HCT116 (cell line): Measurements from ENCODE around the gene P2RX7. TPM values are rescaled to one million over a fixed set of nuclear protein-coding genes. Genes with fewer than 3 reads are reported as not detected.
"Not testable (repeated sequence)": the region's sequence is repeated elsewhere in the genome, so short reads cannot be mapped to it uniquely, and the experiment has no call there.

Experiments
- ATAC-seq: fragments of 200-7000 bp; cut with Tn5 transposase; 2 replicates; pipeline ENCODE4 v1.9.1; 2020; ENCODE audit warnings: mild to moderate bottlenecking, moderate library complexity
- BruUV-seq: library from RNA; stranded (reverse); fragments of 400-500 nt; replicated peaks from 2 replicates; lab custom pipeline; 2021; lab: Mats Ljungman, UMichigan
- CTCF ChIA-PET: fragments of 300-600 bp; sonication (Branson Sonifier 250); formaldehyde crosslinking; loops from one replicate; lab custom pipeline; 2021; ENCODE audit warnings: antibody characterized with exemption; lab: Charles Lee
- POLR2A ChIA-PET: fragments of 300-600, 350-600 bp; sonication (Branson Sonifier 250); formaldehyde crosslinking; loops from one replicate; lab custom pipeline; 2021; ENCODE audit warnings: antibody characterized with exemption; lab: Charles Lee
- RAD21 ChIA-PET, 2 experiments: fragments of 300-600 bp; sonication (Branson Sonifier 250); formaldehyde crosslinking; loops; one replicate each; lab custom pipeline; 2023; ENCODE audit warnings: low total read pairs in 2 of 2; ENCODE audit not compliant: uncharacterized antibody in 2 of 2, unreplicated experiment in 2 of 2, low non-redundant PET in 1 of 2; lab: Charles Lee
- DNase-seq: peaks from one replicate; pipeline ENCODE4 v3.0.0-alpha.2; 2010; ENCODE audit warnings: low read depth, low spot score
- H2AFZ ChIP-seq: fragments of 200-600 bp; shearing (Covaris generic), sonication (generic); 2 replicates; pipeline ENCODE4 v1.6.1; 2017; ENCODE audit warnings: low read depth, mixed run types, mixed read lengths, antibody characterized with exemption, low read length; ENCODE audit not compliant: poor library complexity, severe bottlenecking
- H3K27ac ChIP-seq: 2 replicates; pipeline ENCODE4 v1.5.1; 2012; ENCODE audit warnings: low read depth, low read length
- H3K27me3 ChIP-seq: fragments of 200-600 bp; sonication (generic); 2 replicates; pipeline ENCODE4 v1.6.1; 2016; ENCODE audit warnings: mixed run types, low read length, mixed read lengths; ENCODE audit not compliant: insufficient read depth
- H3K36me3 ChIP-seq, 2 experiments: fragments of 200-500 bp in 1 of 2; fragments of 200-600 bp in 1 of 2; sonication (Bioruptor generic) in 1 of 2; sonication (generic) in 1 of 2; 2 replicates each; pipeline versions ENCODE4 v1.5.1 to v1.6.1; 2014 to 2016; ENCODE audit warnings: low read length in 2 of 2, inconsistent platforms in 1 of 2, mixed read lengths in 1 of 2, mixed run types in 1 of 2; ENCODE audit not compliant: insufficient read depth in 2 of 2, control insufficient read depth in 1 of 2
- H3K4me1 ChIP-seq, 2 experiments: fragments of 200-600 bp in 1 of 2; sonication (generic) in 1 of 2; 2 replicates each; pipeline versions ENCODE4 v1.5.1 to v1.6.1; 2012 to 2017; ENCODE audit warnings: low read length in 2 of 2, inconsistent platforms in 1 of 2, mild to moderate bottlenecking in 1 of 2, mixed read lengths in 1 of 2, mixed run types in 1 of 2, moderate library complexity in 1 of 2; ENCODE audit not compliant: insufficient read depth in 2 of 2, control insufficient read depth in 1 of 2
- H3K4me2 ChIP-seq: fragments of 200-600 bp; sonication (generic); 2 replicates; pipeline ENCODE4 v1.6.1; 2017; ENCODE audit warnings: mixed run types, low read length, mixed read lengths
- H3K4me3 ChIP-seq, 2 experiments: fragments of 200-600 bp in 1 of 2; sonication (generic) in 1 of 2; replicated peaks in 1 of 2; 2 replicates each; pipeline ENCODE4 v1.5.1; 2011 to 2016; ENCODE audit warnings: low read length in 2 of 2, control low read depth in 1 of 2, low read depth in 1 of 2, mild to moderate bottlenecking in 1 of 2, mixed read lengths in 1 of 2, mixed run types in 1 of 2
- H3K79me2 ChIP-seq: fragments of 200-600 bp; sonication (generic); 2 replicates; pipeline ENCODE4 v1.6.1; 2017; ENCODE audit warnings: mild to moderate bottlenecking, mixed run types, low read length, moderate library complexity, mixed read lengths; ENCODE audit not compliant: insufficient read depth
- H3K9ac ChIP-seq: fragments of 200-600 bp; sonication (generic); 2 replicates; pipeline ENCODE4 v1.6.1; 2016; ENCODE audit warnings: low read length, mixed read lengths
- H3K9me2 ChIP-seq: fragments of 200-600 bp; sonication (generic), shearing (Covaris generic); 2 replicates; pipeline ENCODE4 v1.6.1; 2017; ENCODE audit warnings: mixed run types, mild to moderate bottlenecking, moderate library complexity; ENCODE audit not compliant: insufficient read depth
- H3K9me3 ChIP-seq, 2 experiments: fragments of 200-500 bp in 1 of 2; fragments of 200-600 bp in 1 of 2; sonication (Bioruptor generic) in 1 of 2; sonication (generic) in 1 of 2; 2 replicates each; pipeline ENCODE4 v1.6.1; 2014 to 2017; ENCODE audit warnings: low read length in 2 of 2, mixed read lengths in 2 of 2, inconsistent platforms in 1 of 2, low read depth in 1 of 2, mild to moderate bottlenecking in 1 of 2, mixed run types in 1 of 2, moderate library complexity in 1 of 2; ENCODE audit not compliant: control insufficient read depth in 1 of 2, insufficient read depth in 1 of 2
- H4K20me1 ChIP-seq: fragments of 200-600 bp; sonication (generic), shearing (Covaris generic); 2 replicates; pipeline ENCODE4 v1.6.1; 2017; ENCODE audit warnings: mixed run types, mild to moderate bottlenecking, moderate library complexity; ENCODE audit not compliant: insufficient read depth
- ELF1 ChIP-seq: IDR thresholded peaks from 2 replicates; pipeline ENCODE4 v1.6.1; 2012; ENCODE audit warnings: low read depth, borderline replicate concordance
- EZH2 ChIP-seq: fragments of 200-600 bp; sonication (generic); IDR thresholded peaks from 2 replicates; pipeline ENCODE4 v1.6.1; 2017; ENCODE audit warnings: antibody characterized with exemption, mixed run types
- SRF ChIP-seq: IDR thresholded peaks from 2 replicates; pipeline ENCODE4 v1.6.1; 2012; ENCODE audit warnings: low read depth
- TCF7L2 ChIP-seq: IDR thresholded peaks from 2 replicates; pipeline ENCODE4 v1.7.0; 2011; ENCODE audit warnings: borderline replicate concordance, inconsistent platforms; ENCODE audit not compliant: insufficient read depth, insufficient read length; ENCODE audit errors: extremely low read depth
- ZFX ChIP-seq: fragments of 450-650 bp; IDR thresholded peaks from 2 replicates; pipeline ENCODE4 v1.6.1; 2017
- intact Hi-C: fragments of 100-400 bp; cut with micrococcal nuclease; formaldehyde crosslinking; loops from 2 replicates; pipeline ENCODE4 v1.10.0; 2022
- total RNA-seq: library from RNA; stranded (reverse); gene quantifications from one replicate; pipeline ENCODE4 v1.2.1, GENCODE V29; 2021; ENCODE audit not compliant: unreplicated experiment

The P2RX7 gene
- total RNA-seq, 1 experiment from 2014 or later: 1.5 TPM

- no peak for TF ChIP-seq ELF1
Measured at GRCh38 chr12:121196902-121197301, 64.2 kb downstream of the P2RX7 start (continued).

GRCh38 chr12:121198949-121199348 is 66.3 kb downstream of the P2RX7 start:
- H3K4me2 ChIP-seq: no peak overlapping the region
- H3K9me2 ChIP-seq: no peaks in the 10 kb centered on the region
- H3K27ac ChIP-seq: no peak overlapping the region
- H3K4me1 ChIP-seq: no peaks in the 10 kb centered on the region
- BruUV-seq: no TSS peak
- H2AFZ ChIP-seq: no peak overlapping the region
- H3K79me2 ChIP-seq: no peaks in the 10 kb centered on the region
- no peaks in the 10 kb centered on the region for H3K27me3 ChIP-seq
- H3K36me3 ChIP-seq: no peaks in the 10 kb centered on the region
- DNase-seq (no peak), ATAC-seq (no peak)
- ChIA-PET CTCF (no interaction called here), POLR2A (no interaction called here), RAD21 (no interaction called here)
- no peaks in the 10 kb centered on the region for H4K20me1 ChIP-seq
- H3K4me3 ChIP-seq: no peak overlapping the region
- H3K9me3 ChIP-seq: no peaks in the 10 kb centered on the region
- H3K9ac ChIP-seq: no peak overlapping the region
- TF ChIP-seq SRF (no peak), TCF7L2 (no peak), ZFX (no peak), EZH2 (no peak)
- intact Hi-C loops: no loop called here

GRCh38 chr12:121201140-121201539 is 68.5 kb downstream of the P2RX7 start:
- H3K4me1 ChIP-seq, H3K9ac ChIP-seq, H3K36me3 ChIP-seq, H3K4me2 ChIP-seq, H3K27me3 ChIP-seq, DNase-seq, H2AFZ ChIP-seq, H3K27ac ChIP-seq, RAD21 ChIA-PET, H3K9me3 ChIP-seq, BruUV-seq, H3K79me2 ChIP-seq, H3K4me3 ChIP-seq, CTCF ChIA-PET, ATAC-seq, intact Hi-C loops, H4K20me1 ChIP-seq, H3K9me2 ChIP-seq: not testable (repeated sequence)
- POLR2A ChIA-PET: interaction anchor here (0.5 kb wide), 1 partner anchor 30 kb away, joined by 3 read pairs; no protein-coding TSS in a partner anchor
